PC-3 (cell line): ENCODE results near the gene CRYL1. TPM values are rescaled to one million over a fixed set of nuclear protein-coding genes. Genes with fewer than 3 reads are reported as not detected.
A peak's percentile ranks its signal among the peaks of the same experiment; 100 is the strongest.

ENCODE experiments used
- ATAC-seq: fragments of 200-7000 bp; cut with Tn5 transposase; 2 replicates; pipeline ENCODE4 v1.9.1; 2020; ENCODE audit warnings: mild to moderate bottlenecking, moderate library complexity
- BruUV-seq: library from RNA; stranded (reverse); fragments of 400-500 nt; replicated peaks from 2 replicates; lab custom pipeline; 2021; lab: Mats Ljungman, UMichigan
- CTCF ChIA-PET: fragments of 300-600 bp; sonication (Branson Sonifier 250); formaldehyde crosslinking; loops from one replicate; lab custom pipeline; 2022; ENCODE audit warnings: antibody characterized with exemption; lab: Charles Lee
- POLR2A ChIA-PET: fragments of 300-600 bp; sonication (Branson Sonifier 250); formaldehyde crosslinking; loops from one replicate; lab custom pipeline; 2022; ENCODE audit warnings: antibody characterized with exemption; ENCODE audit not compliant: unreplicated experiment; lab: Charles Lee
- DNase-seq: peaks from one replicate; pipeline ENCODE4 v3.0.0-alpha.2; 2015
- H2AFZ ChIP-seq: fragments of 300-600 bp; sonication (generic); 2 replicates; pipeline ENCODE4 v1.6.0; 2016; ENCODE audit warnings: antibody characterized with exemption, low read length
- H3F3A ChIP-seq: fragments of 300-600 bp; sonication (generic); one replicate; pipeline ENCODE4 v1.6.0; 2017; ENCODE audit warnings: antibody characterized with exemption, low read length, control low read depth, mild to moderate bottlenecking; ENCODE audit not compliant: unreplicated experiment
- H3K27ac ChIP-seq: fragments of 300-600 bp; sonication (generic); 2 replicates; pipeline ENCODE4 v1.5.1; 2016; ENCODE audit warnings: mild to moderate bottlenecking, low read length
- H3K27me3 ChIP-seq: fragments of 300-600 bp; sonication (generic); 2 replicates; pipeline ENCODE4 v1.6.1; 2016; ENCODE audit warnings: low read length, mixed read lengths
- H3K36me3 ChIP-seq: fragments of 300-600 bp; sonication (generic); 2 replicates; pipeline ENCODE4 v1.6.1; 2016; ENCODE audit warnings: low read depth, mixed run types, low read length, mixed read lengths
- H3K4me1 ChIP-seq: fragments of 300-600 bp; sonication (generic); 2 replicates; pipeline ENCODE4 v1.5.1; 2016; ENCODE audit warnings: low read length; ENCODE audit not compliant: insufficient read depth
- H3K4me2 ChIP-seq: fragments of 300-600 bp; sonication (generic); 2 replicates; pipeline ENCODE4 v1.6.0; 2016; ENCODE audit warnings: low read length
- H3K4me3 ChIP-seq: fragments of 300-600 bp; sonication (generic); 2 replicates; pipeline ENCODE4 v1.5.1; 2016; ENCODE audit warnings: mild to moderate bottlenecking, low read length, mixed read lengths
- H3K79me2 ChIP-seq: fragments of 300-600 bp; sonication (generic); 2 replicates; pipeline ENCODE4 v1.6.1; 2017; ENCODE audit warnings: low read length, mixed read lengths
- H3K9ac ChIP-seq: fragments of 300-600 bp; sonication (generic); 2 replicates; pipeline ENCODE4 v1.6.0; 2016; ENCODE audit warnings: mild to moderate bottlenecking, low read length
- H3K9me2 ChIP-seq: fragments of 300-600 bp; sonication (generic); replicated peaks from 2 replicates; pipeline ENCODE4 v1.6.1; 2016; ENCODE audit warnings: mixed run types, low read length, mixed read lengths
- H3K9me3 ChIP-seq: fragments of 300-600 bp; sonication (generic); 2 replicates; pipeline ENCODE4 v1.6.1; 2016; ENCODE audit warnings: low read length, mixed read lengths
- H4K20me1 ChIP-seq: fragments of 300-600 bp; sonication (generic); 2 replicates; pipeline ENCODE4 v1.6.1; 2016; ENCODE audit warnings: low read length, mixed read lengths
- CTCF ChIP-seq: fragments of 300-600 bp; sonication (generic); conservative IDR thresholded peaks from 2 replicates; pipeline ENCODE4 v1.5.1; 2017; ENCODE audit warnings: antibody characterized with exemption, low read depth, mild to moderate bottlenecking, low read length
- EZH2 ChIP-seq: fragments of 300-600 bp; sonication (generic); IDR thresholded peaks from one replicate; pipeline ENCODE4 v1.6.1; 2017; ENCODE audit warnings: antibody characterized with exemption, mild to moderate bottlenecking, low read length; ENCODE audit not compliant: unreplicated experiment
- EZH2phosphoT487 ChIP-seq: fragments of 300-600 bp; sonication (generic); IDR thresholded peaks from 2 replicates; pipeline ENCODE4 v1.6.1; 2018; ENCODE audit warnings: mild to moderate bottlenecking, antibody characterized with exemption, low read length, borderline replicate concordance
- intact Hi-C: fragments of 100-400 bp; cut with micrococcal nuclease; formaldehyde crosslinking; loops from 2 replicates; pipeline ENCODE4 v1.9.0; 2023
- total RNA-seq: library from RNA; depleted of rRNA; stranded (reverse); fragments of >200 nt; gene quantifications from 2 replicates; pipeline ENCODE4 v1.2.3, GENCODE V29; 2014

CRYL1 gene
- total RNA-seq, 1 experiment from 2014 or later, result 20.8 TPM

- Histone ChIP-seq H2AFZ (no peak overlapping the region), H3K4me3 (no peak overlapping the region), H3K79me2 (no peaks in the 10 kb centered on the region), H3K9me2 (no peaks in the 10 kb centered on the region), H3K36me3 (no peaks in the 10 kb centered on the region), H4K20me1 (no peaks in the 10 kb centered on the region), H3K9me3 (no peaks in the 10 kb centered on the region), H3K9ac (peak overlapping the region; percentile 18; the same call in 1 of the 2 replicates), H3K4me1 (peaks cover 4% of the 10 kb centered on the region), H3F3A (no peaks in the 10 kb centered on the region), H3K27me3 (no peaks in the 10 kb centered on the region), H3K4me2 (no peak overlapping the region), H3K27ac (peak overlapping the region; percentile 41)
- BruUV-seq, result no TSS peak
- intact Hi-C loops, result no loop called here
- POLR2A ChIA-PET, result no interaction called here
- TF ChIP-seq EZH2 (no peak), EZH2phosphoT487 (no peak)
- ATAC-seq (no peak), DNase-seq (peak; percentile 28)
- CTCF ChIA-PET, result no interaction called here
Observed at GRCh38 chr13:20395061-20395916, 130.4 kb downstream of the CRYL1 start.

- CTCF ChIA-PET, result no interaction called here
- Histone ChIP-seq H3K9me2 (no peaks in the 10 kb centered on the region), H3K4me3 (no peak overlapping the region), H2AFZ (no peak overlapping the region), H4K20me1 (no peaks in the 10 kb centered on the region), H3K4me2 (no peak overlapping the region), H3K79me2 (no peaks in the 10 kb centered on the region), H3F3A (no peaks in the 10 kb centered on the region), H3K27me3 (no peaks in the 10 kb centered on the region), H3K36me3 (no peaks in the 10 kb centered on the region), H3K9ac (no peak overlapping the region), H3K27ac (no peak overlapping the region), H3K4me1 (peaks cover 3% of the 10 kb centered on the region; the same call in 1 of the 2 replicates), H3K9me3 (no peaks in the 10 kb centered on the region)
- ATAC-seq (no peak), DNase-seq (no peak)
- no peak for TF ChIP-seq EZH2phosphoT487
- TF ChIP-seq EZH2, result no peak
- no peak for TF ChIP-seq CTCF
- no TSS peak for BruUV-seq
- intact Hi-C loops, result no loop called here
- POLR2A ChIA-PET, result no interaction called here
Observed at GRCh38 chr13:20394506-20394905, 131.2 kb downstream of the CRYL1 start.

GRCh38 chr13:20394169-20394501 lies 131.5 kb downstream of the CRYL1 start:
- Histone ChIP-seq H3K27ac (no peak overlapping the region), H3K9me2 (no peaks in the 10 kb centered on the region), H3F3A (no peaks in the 10 kb centered on the region), H3K4me3 (no peak overlapping the region), H4K20me1 (no peaks in the 10 kb centered on the region), H3K27me3 (no peaks in the 10 kb centered on the region), H3K4me1 (peaks cover 3% of the 10 kb centered on the region; the same call in 1 of the 2 replicates), H3K9ac (no peak overlapping the region), H3K4me2 (no peak overlapping the region), H3K79me2 (no peaks in the 10 kb centered on the region), H3K36me3 (no peaks in the 10 kb centered on the region), H2AFZ (no peak overlapping the region), H3K9me3 (no peaks in the 10 kb centered on the region)
- POLR2A ChIA-PET, result no interaction called here
- BruUV-seq, result no TSS peak
- ATAC-seq (no peak), DNase-seq (no peak)
- TF ChIP-seq EZH2 (no peak), EZH2phosphoT487 (no peak), CTCF (no peak)
- intact Hi-C loops, result no loop called here
- CTCF ChIA-PET, result no interaction called here
